PC-9 (cell line): ENCODE results near the gene ADAMTSL1. TPM values are rescaled to one million over a fixed set of nuclear protein-coding genes. Genes with fewer than 3 reads are reported as not detected.

Experiments used
- BruUV-seq: library from RNA; stranded (reverse); fragments of 400-500 nt; replicated peaks from 2 replicates; lab custom pipeline; 2021; lab: Mats Ljungman, UMichigan
- CTCF ChIA-PET: fragments of 300-600 bp; sonication (Branson Sonifier 250); formaldehyde crosslinking; loops from one replicate; lab custom pipeline; 2022; ENCODE audit warnings: antibody characterized with exemption; lab: Charles Lee
- POLR2A ChIA-PET: fragments of 300-600 bp; sonication (Branson Sonifier 250); formaldehyde crosslinking; loops from one replicate; lab custom pipeline; 2022; ENCODE audit warnings: antibody characterized with exemption; ENCODE audit not compliant: unreplicated experiment; lab: Charles Lee
- DNase-seq, 2 experiments: peaks; one replicate each; pipeline versions ENCODE4 v3.0.0 to v3.0.0-alpha.2; 2015 to 2022; ENCODE audit warnings: mixed read lengths in 1 of 2
- H2AFZ ChIP-seq: fragments of 200-600 bp; sonication (generic); 2 replicates; pipeline ENCODE4 v1.8.1; 2017; ENCODE audit warnings: antibody characterized with exemption
- H3F3A ChIP-seq: fragments of 200-600 bp; sonication (generic); 2 replicates; pipeline ENCODE4 v1.8.1; 2017; ENCODE audit warnings: antibody characterized with exemption, mild to moderate bottlenecking, low read depth; ENCODE audit not compliant: insufficient read depth
- H3K27ac ChIP-seq: fragments of 200-600 bp; sonication (generic); 2 replicates; pipeline ENCODE4 v1.6.1; 2016; ENCODE audit warnings: mixed run types
- H3K27me3 ChIP-seq: fragments of 200-600 bp; sonication (generic); 2 replicates; pipeline ENCODE4 v1.6.1; 2016; ENCODE audit warnings: low read depth, mixed run types; ENCODE audit not compliant: insufficient read depth
- H3K36me3 ChIP-seq: fragments of 200-600 bp; sonication (generic); 2 replicates; pipeline ENCODE4 v1.6.1; 2016; ENCODE audit warnings: low read depth, mixed run types
- H3K4me1 ChIP-seq: fragments of 200-600 bp; sonication (generic); replicated peaks from 2 replicates; pipeline ENCODE4 v1.6.1; 2016; ENCODE audit warnings: mixed run types; ENCODE audit not compliant: insufficient read depth
- H3K4me2 ChIP-seq: fragments of 200-600 bp; sonication (generic); 2 replicates; pipeline ENCODE4 v1.6.1; 2017; ENCODE audit warnings: mixed run types
- H3K4me3 ChIP-seq: fragments of 200-600 bp; sonication (generic); 2 replicates; pipeline ENCODE4 v1.6.1; 2016; ENCODE audit warnings: mixed run types
- H3K79me2 ChIP-seq: fragments of 200-600 bp; sonication (generic); 2 replicates; pipeline ENCODE4 v1.6.1; 2017; ENCODE audit warnings: low read depth, mixed run types
- H3K9me2 ChIP-seq: fragments of 200-600 bp; sonication (generic); 2 replicates; pipeline ENCODE4 v1.8.1; 2017; ENCODE audit warnings: mild to moderate bottlenecking; ENCODE audit not compliant: insufficient read depth
- H3K9me3 ChIP-seq: fragments of 200-600 bp; sonication (generic); 2 replicates; pipeline ENCODE4 v1.8.1; 2016; ENCODE audit warnings: low read depth; ENCODE audit not compliant: insufficient read depth
- H4K20me1 ChIP-seq: fragments of 200-600 bp; sonication (generic); 2 replicates; pipeline ENCODE4 v1.8.1; 2017; ENCODE audit not compliant: insufficient read depth
- CTCF ChIP-seq: fragments of 200-600 bp; sonication (generic); conservative IDR thresholded peaks from 2 replicates; pipeline ENCODE4 v1.6.1; 2017; ENCODE audit warnings: mixed run types, antibody characterized with exemption, mild to moderate bottlenecking, moderate library complexity
- EZH2 ChIP-seq: fragments of 200-600 bp; sonication (generic); IDR thresholded peaks from 2 replicates; pipeline ENCODE4 v1.8.0; 2017; ENCODE audit warnings: antibody characterized with exemption, low read depth
- intact Hi-C: fragments of 100-400 bp; cut with micrococcal nuclease; formaldehyde crosslinking; loops from one replicate; pipeline ENCODE4 v1.10.0; 2022; ENCODE audit not compliant: unreplicated experiment
- total RNA-seq: library from RNA; stranded (reverse); gene quantifications from 2 replicates; pipeline ENCODE4 v1.2.3, GENCODE V29; 2021

The ADAMTSL1 gene
- total RNA-seq, 1 experiment from 2014 or later = not detected

DNA sequence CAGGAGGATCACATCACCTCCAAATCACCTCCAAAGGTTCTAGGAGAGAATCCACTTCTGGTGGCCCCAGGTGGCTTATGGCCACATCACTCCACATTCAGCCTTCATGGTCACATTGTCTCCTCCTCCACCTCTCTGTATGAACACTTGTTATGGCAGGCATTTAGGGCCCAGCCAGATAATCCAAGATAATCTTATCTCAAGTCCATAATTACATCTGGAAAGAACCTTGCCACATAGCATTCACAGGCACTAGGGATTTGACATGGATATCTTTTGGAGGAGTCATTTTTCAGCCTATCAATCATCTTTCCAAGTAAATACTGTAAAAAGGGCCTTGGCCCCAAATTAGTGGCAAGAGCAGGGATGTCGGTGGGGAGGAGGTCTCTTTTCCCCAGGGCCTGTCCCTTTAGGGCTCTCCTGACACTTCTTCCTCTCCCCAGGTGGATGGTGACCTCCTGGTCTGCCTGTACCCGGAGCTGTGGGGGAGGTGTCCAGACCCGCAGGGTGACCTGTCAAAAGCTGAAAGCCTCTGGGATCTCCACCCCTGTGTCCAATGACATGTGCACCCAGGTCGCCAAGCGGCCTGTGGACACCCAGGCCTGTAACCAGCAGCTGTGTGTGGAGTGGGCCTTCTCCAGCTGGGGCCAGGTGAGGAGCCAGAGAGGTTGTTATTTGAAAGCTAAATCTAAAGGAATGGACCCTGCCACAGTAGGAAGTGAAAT is 418.2 kb downstream of the ADAMTSL1 start:
- H4K20me1 ChIP-seq = no peaks in the 10 kb centered on the region
- no TSS peak for BruUV-seq
- H3K4me2 ChIP-seq = no peak overlapping the region
- no peak overlapping the region for H3K4me3 ChIP-seq
- no peaks in the 10 kb centered on the region for H3K36me3 ChIP-seq
- H3F3A ChIP-seq = no peaks in the 10 kb centered on the region
- H3K9me2 ChIP-seq = no peaks in the 10 kb centered on the region
- H2AFZ ChIP-seq = no peak overlapping the region
- DNase-seq = no peak
- no peak for TF ChIP-seq EZH2
- TF ChIP-seq CTCF = no peak
- H3K27ac ChIP-seq = no peak overlapping the region
- no peaks in the 10 kb centered on the region for H3K9me3 ChIP-seq
- POLR2A ChIA-PET = no interaction called here
- CTCF ChIA-PET = no interaction called here
- H3K27me3 ChIP-seq = no peaks in the 10 kb centered on the region
- H3K4me1 ChIP-seq = no peaks in the 10 kb centered on the region
- intact Hi-C loops = no loop called here
- no peaks in the 10 kb centered on the region for H3K79me2 ChIP-seq

- Histone ChIP-seq H3K9me3 (no peaks in the 10 kb centered on the region), H3K36me3 (no peaks in the 10 kb centered on the region), H3K4me1 (no peaks in the 10 kb centered on the region), H2AFZ (no peak overlapping the region), H3K4me2 (no peak overlapping the region), H3K4me3 (no peak overlapping the region), H3K79me2 (no peaks in the 10 kb centered on the region), H4K20me1 (no peaks in the 10 kb centered on the region), H3F3A (no peaks in the 10 kb centered on the region), H3K27ac (no peak overlapping the region), H3K27me3 (no peaks in the 10 kb centered on the region), H3K9me2 (no peaks in the 10 kb centered on the region)
- intact Hi-C loops = no loop called here
- no TSS peak for BruUV-seq
- no peak for DNase-seq
- ChIA-PET POLR2A (no interaction called here), CTCF (no interaction called here)
- TF ChIP-seq CTCF (no peak), EZH2 (no peak)
These were observed 419.1 kb downstream of the ADAMTSL1 start for GRCh38 chr9:18893046-18893445.

- Histone ChIP-seq H3K9me3 (no peaks in the 10 kb centered on the region), H3K27me3 (no peaks in the 10 kb centered on the region), H3K4me1 (no peaks in the 10 kb centered on the region), H3K4me3 (no peak overlapping the region), H3K79me2 (no peaks in the 10 kb centered on the region), H2AFZ (no peak overlapping the region), H3K9me2 (no peaks in the 10 kb centered on the region), H4K20me1 (no peaks in the 10 kb centered on the region), H3K4me2 (no peak overlapping the region), H3F3A (no peaks in the 10 kb centered on the region), H3K27ac (no peak overlapping the region), H3K36me3 (no peaks in the 10 kb centered on the region)
- intact Hi-C loops = no loop called here
- TF ChIP-seq EZH2 (no peak), CTCF (no peak)
- no peak for DNase-seq
- POLR2A ChIA-PET = no interaction called here
- no TSS peak for BruUV-seq
- CTCF ChIA-PET = no interaction called here
These were observed 419.5 kb downstream of the ADAMTSL1 start for GRCh38 chr9:18893491-18893890.
